GM23338 (cell line): ENCODE data around the gene MAP3K7CL. TPM values are rescaled to one million over a fixed set of nuclear protein-coding genes. Genes with fewer than 3 reads are reported as not detected.

Source experiments
- ATAC-seq: fragments of 200-7000 bp; cut with Tn5 transposase; 3 replicates; pipeline ENCODE4 v1.9.1; 2020
- DNase-seq: peaks from one replicate; pipeline ENCODE4 v3.0.0-alpha.2; 2015; ENCODE audit warnings: low spot score
- H2AFZ ChIP-seq: fragments of 200-600 bp; sonication (generic); 2 replicates; pipeline ENCODE4 v1.8.0; 2016; ENCODE audit warnings: antibody characterized with exemption, mild to moderate bottlenecking, moderate library complexity
- H3F3A ChIP-seq: fragments of 200-600 bp; sonication (generic); replicated peaks from 2 replicates; pipeline ENCODE4 v1.8.0; 2017; ENCODE audit warnings: antibody characterized with exemption, mixed run types, low read depth
- H3K27ac ChIP-seq: fragments of 200-600 bp; sonication (generic); 2 replicates; pipeline ENCODE4 v1.6.1; 2016; ENCODE audit warnings: low read depth
- H3K27me3 ChIP-seq: fragments of 200-600 bp; sonication (generic); 2 replicates; pipeline ENCODE4 v1.8.0; 2016; ENCODE audit warnings: mild to moderate bottlenecking, mixed run types, moderate library complexity; ENCODE audit not compliant: insufficient read depth
- H3K36me3 ChIP-seq: fragments of 200-600 bp; sonication (generic); 2 replicates; pipeline ENCODE4 v1.8.0; 2016; ENCODE audit warnings: mild to moderate bottlenecking; ENCODE audit not compliant: insufficient read depth
- H3K4me1 ChIP-seq: fragments of 200-600 bp; sonication (generic); 2 replicates; pipeline ENCODE4 v1.8.0; 2016; ENCODE audit warnings: mild to moderate bottlenecking, moderate library complexity; ENCODE audit not compliant: insufficient read depth
- H3K4me2 ChIP-seq: fragments of 200-600 bp; sonication (generic); 2 replicates; pipeline ENCODE4 v1.7.1; 2017; ENCODE audit warnings: mixed run types
- H3K4me3 ChIP-seq: fragments of 200-600 bp; sonication (generic); 2 replicates; pipeline ENCODE4 v1.6.1; 2016; ENCODE audit warnings: mixed run types
- H3K79me2 ChIP-seq: fragments of 200-600 bp; sonication (generic); replicated peaks from 2 replicates; pipeline ENCODE4 v1.8.0; 2017; ENCODE audit warnings: mild to moderate bottlenecking; ENCODE audit not compliant: insufficient read depth
- H3K9me2 ChIP-seq: fragments of 200-600 bp; sonication (generic); 2 replicates; pipeline ENCODE4 v1.8.0; 2017; ENCODE audit not compliant: insufficient read depth
- H4K20me1 ChIP-seq: fragments of 200-600 bp; sonication (generic); replicated peaks from 2 replicates; pipeline ENCODE4 v1.8.0; 2017; ENCODE audit warnings: mild to moderate bottlenecking; ENCODE audit not compliant: insufficient read depth
- H3K27ac Mint-ChIP-seq: 2 replicates; pipeline ENCODE4 v1.8.0; 2020; ENCODE audit warnings: inconsistent platforms, mild to moderate bottlenecking, moderate library complexity, mixed read lengths
- H3K27me3 Mint-ChIP-seq: 3 replicates; pipeline ENCODE4 v1.8.0; 2022; ENCODE audit warnings: low read depth, mild to moderate bottlenecking, moderate library complexity, mixed read lengths, inconsistent platforms; ENCODE audit not compliant: insufficient read depth, poor library complexity
- H3K36me3 Mint-ChIP-seq: 3 replicates; pipeline ENCODE4 v1.8.0; 2021; ENCODE audit warnings: low read depth, mild to moderate bottlenecking, inconsistent platforms, moderate library complexity, mixed read lengths
- H3K4me1 Mint-ChIP-seq: 3 replicates; pipeline ENCODE4 v1.8.0; 2020; ENCODE audit warnings: mild to moderate bottlenecking, inconsistent platforms, mixed read lengths
- H3K4me3 Mint-ChIP-seq: 3 replicates; pipeline ENCODE4 v1.8.0; 2021; ENCODE audit warnings: moderate library complexity, mild to moderate bottlenecking, inconsistent platforms, mixed read lengths
- H3K9me3 Mint-ChIP-seq: 3 replicates; pipeline ENCODE4 v1.8.0; 2020; ENCODE audit warnings: moderate library complexity, mild to moderate bottlenecking, inconsistent platforms, mixed read lengths
- CREB1 ChIP-seq: fragments of 250-450 bp; sonication (Bioruptor Pico); IDR thresholded peaks from 2 replicates; pipeline ENCODE4 v1.5.0; 2020; ENCODE audit warnings: low read depth, mild to moderate bottlenecking, moderate library complexity
- EZH2 ChIP-seq: fragments of 200-600 bp; sonication (generic); IDR thresholded peaks from one replicate; pipeline ENCODE4 v1.8.0; 2017; ENCODE audit warnings: antibody characterized with exemption, mild to moderate bottlenecking, low read depth; ENCODE audit not compliant: unreplicated experiment
- NANOG ChIP-seq: IDR thresholded peaks from 2 replicates; pipeline ENCODE4 v1.6.1; 2016; ENCODE audit warnings: antibody characterized with exemption, borderline replicate concordance
- POLR2AphosphoS5 ChIP-seq: IDR thresholded peaks from 2 replicates; pipeline ENCODE4 v1.6.1; 2016; ENCODE audit warnings: antibody characterized with exemption, low read depth
- STAT1 ChIP-seq: IDR thresholded peaks from one replicate; pipeline ENCODE4 v1.6.1; 2016; ENCODE audit warnings: antibody characterized with exemption; ENCODE audit not compliant: unreplicated experiment
- ZNF331 ChIP-seq: fragments of 250-450 bp; sonication (Bioruptor Pico); IDR thresholded peaks from 2 replicates; pipeline ENCODE4 v1.5.0; 2020; ENCODE audit warnings: low read depth, mild to moderate bottlenecking, moderate library complexity
- polyA plus RNA-seq: library from polyadenylated mRNA; unstranded; fragments of >200 nt; fragmentation: Nextera tagmentation; extraction: Ambion mirVana; gene quantifications from 2 replicates; pipeline ENCODE4 v1.2.1, GENCODE V29; 2016
- total RNA-seq: library from RNA; depleted of rRNA; stranded (reverse); fragments of >200 nt; shearing (Covaris generic); gene quantifications from 2 replicates; pipeline ENCODE4 v1.2.3, GENCODE V29; 2014
- TF ChIP-seq, protein P1 (sequence below): fragments of 250-450 bp; sonication (Bioruptor Pico); IDR thresholded peaks from 2 replicates; pipeline ENCODE4 v1.5.0; 2020; ENCODE audit warnings: mild to moderate bottlenecking, moderate library complexity
- TF ChIP-seq, protein P2 (sequence below): IDR thresholded peaks from one replicate; pipeline ENCODE4 v1.6.1; 2018; ENCODE audit warnings: antibody characterized with exemption; ENCODE audit not compliant: unreplicated experiment
- TF ChIP-seq, protein P3 (sequence below): IDR thresholded peaks from 2 replicates; pipeline ENCODE4 v1.6.1; 2016; ENCODE audit warnings: antibody characterized with exemption

MAP3K7CL gene
- total and polyA plus RNA-seq, 2 experiments from 2014 or later = 2.4 to 3.6 TPM

DNA sequence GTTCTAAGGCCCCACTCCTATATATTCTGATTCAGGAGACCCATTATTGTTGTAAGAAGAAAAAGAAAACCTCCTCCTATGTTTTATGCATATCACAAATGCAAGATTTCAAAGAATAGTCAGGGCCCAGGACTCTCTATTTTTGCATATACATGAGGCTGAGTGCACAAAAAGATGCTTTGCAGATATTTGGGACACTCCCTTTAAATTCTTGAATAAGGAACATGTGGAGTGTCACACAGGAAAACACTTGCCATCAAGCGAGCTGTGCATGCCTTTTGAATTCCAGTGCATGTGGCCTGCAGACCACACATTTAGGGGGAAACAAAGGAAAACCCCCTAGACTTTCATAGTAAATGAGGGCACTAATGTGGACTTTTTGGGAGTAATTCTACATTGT lies 5.6 kb downstream of the MAP3K7CL start (continued):
- TF ChIP-seq, protein P1, sequence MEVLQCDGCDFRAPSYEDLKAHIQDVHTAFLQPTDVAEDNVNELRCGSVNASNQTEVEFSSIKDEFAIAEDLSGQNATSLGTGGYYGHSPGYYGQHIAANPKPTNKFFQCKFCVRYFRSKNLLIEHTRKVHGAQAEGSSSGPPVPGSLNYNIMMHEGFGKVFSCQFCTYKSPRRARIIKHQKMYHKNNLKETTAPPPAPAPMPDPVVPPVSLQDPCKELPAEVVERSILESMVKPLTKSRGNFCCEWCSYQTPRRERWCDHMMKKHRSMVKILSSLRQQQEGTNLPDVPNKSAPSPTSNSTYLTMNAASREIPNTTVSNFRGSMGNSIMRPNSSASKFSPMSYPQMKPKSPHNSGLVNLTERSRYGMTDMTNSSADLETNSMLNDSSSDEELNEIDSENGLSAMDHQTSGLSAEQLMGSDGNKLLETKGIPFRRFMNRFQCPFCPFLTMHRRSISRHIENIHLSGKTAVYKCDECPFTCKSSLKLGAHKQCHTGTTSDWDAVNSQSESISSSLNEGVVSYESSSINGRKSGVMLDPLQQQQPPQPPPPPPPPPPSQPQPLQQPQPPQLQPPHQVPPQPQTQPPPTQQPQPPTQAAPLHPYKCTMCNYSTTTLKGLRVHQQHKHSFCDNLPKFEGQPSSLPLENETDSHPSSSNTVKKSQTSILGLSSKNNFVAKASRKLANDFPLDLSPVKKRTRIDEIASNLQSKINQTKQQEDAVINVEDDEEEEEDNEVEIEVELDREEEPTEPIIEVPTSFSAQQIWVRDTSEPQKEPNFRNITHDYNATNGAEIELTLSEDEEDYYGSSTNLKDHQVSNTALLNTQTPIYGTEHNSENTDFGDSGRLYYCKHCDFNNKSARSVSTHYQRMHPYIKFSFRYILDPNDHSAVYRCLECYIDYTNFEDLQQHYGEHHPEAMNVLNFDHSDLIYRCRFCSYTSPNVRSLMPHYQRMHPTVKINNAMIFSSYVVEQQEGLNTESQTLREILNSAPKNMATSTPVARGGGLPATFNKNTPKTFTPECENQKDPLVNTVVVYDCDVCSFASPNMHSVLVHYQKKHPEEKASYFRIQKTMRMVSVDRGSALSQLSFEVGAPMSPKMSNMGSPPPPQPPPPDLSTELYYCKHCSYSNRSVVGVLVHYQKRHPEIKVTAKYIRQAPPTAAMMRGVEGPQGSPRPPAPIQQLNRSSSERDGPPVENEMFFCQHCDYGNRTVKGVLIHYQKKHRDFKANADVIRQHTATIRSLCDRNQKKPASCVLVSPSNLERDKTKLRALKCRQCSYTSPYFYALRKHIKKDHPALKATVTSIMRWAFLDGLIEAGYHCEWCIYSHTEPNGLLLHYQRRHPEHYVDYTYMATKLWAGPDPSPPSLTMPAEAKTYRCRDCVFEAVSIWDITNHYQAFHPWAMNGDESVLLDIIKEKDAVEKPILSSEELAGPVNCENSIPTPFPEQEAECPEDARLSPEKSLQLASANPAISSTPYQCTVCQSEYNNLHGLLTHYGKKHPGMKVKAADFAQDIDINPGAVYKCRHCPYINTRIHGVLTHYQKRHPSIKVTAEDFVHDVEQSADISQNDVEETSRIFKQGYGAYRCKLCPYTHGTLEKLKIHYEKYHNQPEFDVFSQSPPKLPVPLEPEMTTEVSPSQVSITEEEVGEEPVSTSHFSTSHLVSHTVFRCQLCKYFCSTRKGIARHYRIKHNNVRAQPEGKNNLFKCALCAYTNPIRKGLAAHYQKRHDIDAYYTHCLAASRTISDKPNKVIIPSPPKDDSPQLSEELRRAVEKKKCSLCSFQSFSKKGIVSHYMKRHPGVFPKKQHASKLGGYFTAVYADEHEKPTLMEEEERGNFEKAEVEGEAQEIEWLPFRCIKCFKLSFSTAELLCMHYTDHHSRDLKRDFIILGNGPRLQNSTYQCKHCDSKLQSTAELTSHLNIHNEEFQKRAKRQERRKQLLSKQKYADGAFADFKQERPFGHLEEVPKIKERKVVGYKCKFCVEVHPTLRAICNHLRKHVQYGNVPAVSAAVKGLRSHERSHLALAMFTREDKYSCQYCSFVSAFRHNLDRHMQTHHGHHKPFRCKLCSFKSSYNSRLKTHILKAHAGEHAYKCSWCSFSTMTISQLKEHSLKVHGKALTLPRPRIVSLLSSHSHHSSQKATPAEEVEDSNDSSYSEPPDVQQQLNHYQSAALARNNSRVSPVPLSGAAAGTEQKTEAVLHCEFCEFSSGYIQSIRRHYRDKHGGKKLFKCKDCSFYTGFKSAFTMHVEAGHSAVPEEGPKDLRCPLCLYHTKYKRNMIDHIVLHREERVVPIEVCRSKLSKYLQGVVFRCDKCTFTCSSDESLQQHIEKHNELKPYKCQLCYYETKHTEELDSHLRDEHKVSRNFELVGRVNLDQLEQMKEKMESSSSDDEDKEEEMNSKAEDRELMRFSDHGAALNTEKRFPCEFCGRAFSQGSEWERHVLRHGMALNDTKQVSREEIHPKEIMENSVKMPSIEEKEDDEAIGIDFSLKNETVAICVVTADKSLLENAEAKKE (CRISPR knock-in tag) = no peak
- TF ChIP-seq EZH2 = no peak
- TF ChIP-seq NANOG = no peak
- no peak for TF ChIP-seq POLR2AphosphoS5

DNA sequence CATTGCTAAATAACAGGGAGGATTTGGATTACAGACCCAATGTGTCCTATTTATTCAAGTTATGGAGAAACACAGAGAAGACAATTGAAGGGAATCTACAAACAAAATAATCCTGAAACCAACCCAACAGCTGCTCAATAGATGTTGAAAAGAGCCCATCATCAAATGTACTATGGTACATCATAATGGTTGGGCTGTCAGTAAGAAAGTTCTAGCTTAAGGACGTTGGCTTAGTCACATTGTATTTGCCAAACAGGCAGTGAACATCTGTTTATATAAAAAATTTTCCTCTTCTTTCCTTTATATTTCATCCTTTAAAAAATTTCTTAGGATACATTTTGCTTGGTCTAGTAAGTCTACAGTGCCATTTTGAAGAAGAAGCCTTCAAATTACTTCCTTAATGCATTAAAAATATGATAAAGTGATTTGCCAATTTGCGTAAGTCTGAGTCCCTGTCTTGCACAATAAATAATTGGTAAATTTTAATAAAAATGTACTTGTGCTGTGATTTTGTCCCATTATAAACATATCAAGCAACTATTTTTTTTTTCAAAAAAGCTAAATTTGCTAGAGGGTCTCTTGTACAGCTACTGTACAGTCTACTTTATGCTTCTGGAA lies 14.4 kb downstream of the MAP3K7CL start:
- Histone ChIP-seq H3K27ac (no peak overlapping the region), H3K27me3 (no peaks in the 10 kb centered on the region), H4K20me1 (no peaks in the 10 kb centered on the region), H3K79me2 (no peaks in the 10 kb centered on the region), H3K4me1 (no peaks in the 10 kb centered on the region), H2AFZ (no peak overlapping the region), H3K4me2 (no peak overlapping the region), H3K4me3 (no peak overlapping the region), H3K36me3 (no peaks in the 10 kb centered on the region), H3F3A (no peaks in the 10 kb centered on the region), H3K9me2 (0 out of 2 replicates have a peak, but pooled peaks cover 2% of the 10 kb centered on the region)
- ATAC-seq (no peak), DNase-seq (no peak)
- Mint-ChIP-seq H3K4me3 (no peak overlapping the region), H3K36me3 (no peaks in the 10 kb centered on the region), H3K9me3 (no peaks in the 10 kb centered on the region), H3K4me1 (no peaks in the 10 kb centered on the region), H3K27me3 (peaks cover 5% of the 10 kb centered on the region), H3K27ac (no peak overlapping the region)
- TF ChIP-seq ZNF331 (CRISPR knock-in tag) (no peak), CREB1 (CRISPR knock-in tag) (no peak), NANOG (no peak), STAT1 (no peak), EZH2 (no peak)
- TF ChIP-seq, protein P2, sequence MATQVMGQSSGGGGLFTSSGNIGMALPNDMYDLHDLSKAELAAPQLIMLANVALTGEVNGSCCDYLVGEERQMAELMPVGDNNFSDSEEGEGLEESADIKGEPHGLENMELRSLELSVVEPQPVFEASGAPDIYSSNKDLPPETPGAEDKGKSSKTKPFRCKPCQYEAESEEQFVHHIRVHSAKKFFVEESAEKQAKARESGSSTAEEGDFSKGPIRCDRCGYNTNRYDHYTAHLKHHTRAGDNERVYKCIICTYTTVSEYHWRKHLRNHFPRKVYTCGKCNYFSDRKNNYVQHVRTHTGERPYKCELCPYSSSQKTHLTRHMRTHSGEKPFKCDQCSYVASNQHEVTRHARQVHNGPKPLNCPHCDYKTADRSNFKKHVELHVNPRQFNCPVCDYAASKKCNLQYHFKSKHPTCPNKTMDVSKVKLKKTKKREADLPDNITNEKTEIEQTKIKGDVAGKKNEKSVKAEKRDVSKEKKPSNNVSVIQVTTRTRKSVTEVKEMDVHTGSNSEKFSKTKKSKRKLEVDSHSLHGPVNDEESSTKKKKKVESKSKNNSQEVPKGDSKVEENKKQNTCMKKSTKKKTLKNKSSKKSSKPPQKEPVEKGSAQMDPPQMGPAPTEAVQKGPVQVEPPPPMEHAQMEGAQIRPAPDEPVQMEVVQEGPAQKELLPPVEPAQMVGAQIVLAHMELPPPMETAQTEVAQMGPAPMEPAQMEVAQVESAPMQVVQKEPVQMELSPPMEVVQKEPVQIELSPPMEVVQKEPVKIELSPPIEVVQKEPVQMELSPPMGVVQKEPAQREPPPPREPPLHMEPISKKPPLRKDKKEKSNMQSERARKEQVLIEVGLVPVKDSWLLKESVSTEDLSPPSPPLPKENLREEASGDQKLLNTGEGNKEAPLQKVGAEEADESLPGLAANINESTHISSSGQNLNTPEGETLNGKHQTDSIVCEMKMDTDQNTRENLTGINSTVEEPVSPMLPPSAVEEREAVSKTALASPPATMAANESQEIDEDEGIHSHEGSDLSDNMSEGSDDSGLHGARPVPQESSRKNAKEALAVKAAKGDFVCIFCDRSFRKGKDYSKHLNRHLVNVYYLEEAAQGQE = no peak
- TF ChIP-seq, protein P3, sequence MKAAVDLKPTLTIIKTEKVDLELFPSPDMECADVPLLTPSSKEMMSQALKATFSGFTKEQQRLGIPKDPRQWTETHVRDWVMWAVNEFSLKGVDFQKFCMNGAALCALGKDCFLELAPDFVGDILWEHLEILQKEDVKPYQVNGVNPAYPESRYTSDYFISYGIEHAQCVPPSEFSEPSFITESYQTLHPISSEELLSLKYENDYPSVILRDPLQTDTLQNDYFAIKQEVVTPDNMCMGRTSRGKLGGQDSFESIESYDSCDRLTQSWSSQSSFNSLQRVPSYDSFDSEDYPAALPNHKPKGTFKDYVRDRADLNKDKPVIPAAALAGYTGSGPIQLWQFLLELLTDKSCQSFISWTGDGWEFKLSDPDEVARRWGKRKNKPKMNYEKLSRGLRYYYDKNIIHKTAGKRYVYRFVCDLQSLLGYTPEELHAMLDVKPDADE = no peak
